ENCODE data around the gene FAM3A. TPM values are rescaled to one million over a fixed set of nuclear protein-coding genes. Genes with fewer than 3 reads are reported as not detected.

FAM3A gene
- total RNA-seq, 1 donor from 2014 or later: 46.3 TPM

DNA sequence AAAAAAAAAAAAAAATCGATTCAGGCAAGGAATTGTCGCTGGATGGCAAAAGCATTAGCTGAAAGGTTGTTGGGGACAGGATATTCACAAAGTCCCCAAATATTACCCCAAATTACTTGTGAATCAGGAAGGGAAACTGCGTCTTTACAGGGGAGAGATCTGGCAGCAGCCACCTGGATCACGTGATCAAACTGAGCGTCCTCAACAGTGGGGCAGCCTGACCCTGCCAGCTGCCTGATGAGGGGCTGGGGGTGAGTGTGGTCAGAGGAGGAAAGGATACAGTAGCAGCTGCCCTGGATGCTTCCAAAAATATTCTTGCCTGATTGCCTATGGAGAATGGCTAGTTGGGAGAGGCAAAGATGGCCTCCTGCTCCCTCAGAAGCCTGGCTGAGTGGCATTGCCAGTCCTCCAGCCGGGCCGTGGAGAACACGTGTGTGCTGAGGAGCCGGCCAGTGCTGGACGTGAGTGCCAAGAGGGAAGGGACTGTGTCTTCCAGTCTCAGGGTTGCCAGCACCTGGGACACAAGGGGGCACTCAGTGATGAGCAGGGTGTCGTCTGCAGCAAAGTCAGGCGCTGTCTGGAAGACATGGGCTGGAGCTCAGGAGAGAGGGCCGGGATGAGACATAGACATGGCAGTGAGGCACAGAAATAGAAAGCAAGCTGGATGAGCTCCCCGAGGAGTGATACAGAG, 34.0 kb downstream of the FAM3A start:
- DNase-seq (ENCODE audit: low spot score): no peak

DNA sequence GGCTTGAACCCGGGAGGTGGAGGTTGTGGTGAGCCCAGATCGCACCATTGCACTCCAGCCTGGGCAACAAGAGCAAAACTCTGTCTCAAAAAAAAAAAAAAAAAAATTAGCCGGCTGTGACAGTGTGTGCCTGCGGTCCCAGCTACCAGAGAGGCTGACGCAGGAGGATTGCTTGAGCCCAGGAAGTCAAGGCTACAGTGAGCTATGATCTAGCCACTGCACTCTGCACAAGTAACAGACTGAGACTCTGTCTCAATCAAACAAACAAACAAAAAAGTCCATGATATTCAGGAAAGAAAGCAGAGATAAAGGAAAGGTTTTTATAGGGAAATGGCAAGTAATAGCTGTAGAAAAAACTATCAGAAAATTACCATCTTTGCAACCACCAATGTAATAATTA, 34.8 kb downstream of the FAM3A start:
- no peak for DNase-seq (ENCODE audit: low spot score)

DNA sequence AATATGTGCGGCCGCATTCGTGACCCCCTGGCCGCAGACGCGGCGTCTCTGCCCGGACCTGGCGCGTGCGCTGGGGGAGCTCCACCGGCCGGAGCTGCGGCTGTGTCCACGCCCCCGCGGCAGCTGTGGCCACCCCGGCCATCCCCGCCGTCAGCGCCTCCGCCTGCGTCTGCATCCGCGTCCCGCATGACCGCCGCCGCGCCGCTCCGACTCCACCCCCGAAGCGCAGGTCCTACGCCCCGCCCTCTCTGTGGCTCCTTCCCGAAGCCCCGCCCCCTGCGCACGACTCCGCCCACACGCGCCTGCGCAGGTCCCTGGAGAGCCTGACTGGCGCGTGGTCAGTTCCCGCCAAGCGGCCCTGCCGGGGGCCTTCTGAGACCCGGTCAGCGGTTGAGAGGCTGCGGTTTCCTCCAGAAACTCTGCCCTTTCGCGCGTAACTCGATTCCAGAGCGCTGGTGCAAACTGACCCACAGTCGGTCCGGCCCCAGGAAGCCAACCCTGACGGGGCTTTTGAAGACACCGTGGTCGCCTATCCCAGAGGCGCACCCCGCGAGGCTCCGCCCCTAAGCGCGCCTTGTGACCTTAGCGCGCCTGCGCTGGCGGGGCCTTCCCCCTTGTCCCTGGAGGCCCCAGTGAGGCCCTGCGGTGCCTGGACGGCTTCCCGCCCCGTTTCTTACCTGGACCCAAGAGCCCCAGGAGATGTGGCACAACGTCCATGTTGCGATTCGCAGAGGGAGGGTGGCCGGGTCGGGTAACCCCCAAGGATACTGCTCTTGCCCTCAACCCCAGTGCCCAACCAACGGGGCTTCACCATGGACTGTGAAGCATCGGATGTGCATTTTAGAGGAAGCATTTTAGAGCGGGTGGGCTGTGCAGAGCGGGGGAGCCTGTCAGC, 37.1 kb downstream of the FAM3A start, which contains the start of gene LAGE3:
Gene LAGE3 (minus strand): TSS at position 554 of the 895 bp plus-strand sequence. CDS start 366 bp downstream, at position 188.
- peak; percentile 93 for DNase-seq (ENCODE audit: low spot score)

- no peak for DNase-seq (ENCODE audit: low spot score)
Measured at GRCh38 chrX:154477891-154478477, 38.0 kb downstream of the FAM3A start.

DNA sequence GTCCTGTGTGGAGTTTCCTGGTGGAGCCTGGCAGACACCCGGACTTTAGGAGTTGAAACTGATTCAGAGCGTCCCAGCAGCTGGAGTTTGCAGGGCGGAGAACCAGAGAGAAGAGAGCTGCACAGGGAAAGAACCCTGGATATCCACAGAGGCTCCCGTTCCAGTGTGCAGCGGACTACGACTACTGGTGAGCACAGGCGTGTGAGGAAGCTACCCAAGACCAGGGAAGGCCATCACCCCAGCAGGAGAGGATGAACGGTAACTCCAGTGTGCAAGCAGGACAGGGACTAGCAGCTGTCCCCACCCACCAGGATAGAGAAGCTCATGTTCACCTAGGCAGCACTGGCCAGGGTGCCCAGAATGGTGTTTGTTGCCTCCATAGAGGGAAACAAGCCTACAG, 39.2 kb downstream of the FAM3A start:
- DNase-seq (ENCODE audit: low spot score): no peak

DNA sequence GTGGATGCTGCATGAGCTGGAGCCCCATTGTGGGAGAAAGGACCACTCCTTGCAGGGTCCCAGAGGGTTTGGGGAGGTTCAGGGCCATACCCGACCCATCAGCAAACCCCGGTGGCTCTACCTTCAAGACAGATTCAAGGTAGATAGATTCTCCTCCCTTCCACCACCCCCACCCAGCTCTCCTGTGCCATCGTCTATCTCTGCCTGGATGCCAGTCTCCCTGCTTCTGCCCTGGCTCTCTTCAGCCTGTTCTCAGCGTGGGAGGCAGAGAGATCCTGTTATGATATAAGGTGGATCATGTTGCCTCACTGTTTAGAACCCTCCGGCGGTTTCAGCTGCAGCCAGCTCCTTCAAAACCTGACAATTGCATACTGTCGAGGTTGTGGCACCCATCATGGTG, 42.3 kb downstream of the FAM3A start:
- no peak for DNase-seq (ENCODE audit: low spot score)

GRCh38 chrX:154472685-154473632, 43.1 kb downstream of the FAM3A start:
- DNase-seq (ENCODE audit: low spot score): no peak

DNA sequence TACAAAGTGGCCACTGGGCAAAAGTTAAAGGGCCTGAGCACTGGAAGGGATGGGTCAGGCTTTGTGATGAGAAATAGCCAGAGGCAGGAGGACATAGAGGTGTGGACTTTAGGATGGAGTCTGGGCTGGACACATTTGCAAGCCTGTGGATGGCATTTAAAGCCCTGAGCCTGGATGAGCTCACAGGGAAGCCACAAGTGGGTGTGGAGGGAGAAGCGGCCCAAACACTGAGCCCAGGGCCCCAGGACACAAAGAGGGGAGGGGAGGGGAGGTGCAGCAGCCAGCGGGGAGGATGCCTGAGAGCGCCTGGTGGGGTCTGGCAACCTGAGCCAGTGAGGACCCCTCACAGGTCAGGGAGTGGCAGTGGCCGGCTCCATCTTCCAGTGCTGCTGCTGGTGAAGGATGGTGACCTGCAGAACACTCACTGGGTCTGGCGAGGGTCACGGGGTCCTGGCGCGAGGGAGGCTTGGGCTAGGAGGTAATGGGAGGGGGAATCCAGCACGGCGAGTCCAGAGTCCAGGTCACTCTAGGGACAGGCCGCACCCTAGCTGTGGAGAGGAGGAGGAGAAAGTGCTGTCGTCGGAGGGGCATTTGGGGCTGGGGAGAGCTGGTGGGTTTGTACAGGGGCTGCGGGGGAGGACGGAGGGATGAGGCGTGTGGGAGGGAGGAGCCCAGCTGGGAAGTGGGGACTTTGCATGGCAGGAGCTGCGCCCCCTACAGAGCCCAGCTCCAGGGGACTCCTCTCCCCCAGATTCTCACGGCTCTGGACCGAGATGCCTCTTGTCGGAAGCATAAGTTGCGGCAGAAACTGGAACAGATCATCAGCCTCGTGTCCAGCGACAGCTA, 44.0 kb downstream of the FAM3A start:
- DNase-seq (ENCODE audit: low spot score): no peak

GRCh38 chrX:154470914-154471568, 45.0 kb downstream of the FAM3A start:
- DNase-seq (ENCODE audit: low spot score): no peak

DNA sequence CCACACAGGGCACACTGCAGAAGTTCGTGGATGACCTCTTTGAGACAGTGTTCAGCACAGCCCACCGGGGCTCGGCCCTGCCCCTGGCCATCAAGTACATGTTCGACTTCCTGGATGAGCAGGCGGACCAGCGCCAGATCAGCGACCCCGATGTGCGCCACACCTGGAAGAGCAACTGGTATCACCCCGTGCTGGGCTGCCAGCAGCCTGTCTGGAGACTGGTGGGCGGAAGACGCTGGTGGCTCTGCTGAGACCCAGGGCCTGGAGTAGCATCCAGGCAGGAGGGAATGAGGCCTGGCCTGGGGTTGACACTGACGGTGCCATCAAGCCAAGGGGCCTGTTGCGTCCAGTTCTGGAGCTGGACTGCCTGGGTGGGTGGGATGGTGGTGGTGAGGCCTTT, 45.6 kb downstream of the FAM3A start:
- no peak for DNase-seq (ENCODE audit: low spot score)

- no peak for DNase-seq (ENCODE audit: low spot score)
Measured at GRCh38 chrX:154469880-154470279, 46.2 kb downstream of the FAM3A start.

- DNase-seq (ENCODE audit: low spot score): no peak
Measured at GRCh38 chrX:154469114-154469513, 46.9 kb downstream of the FAM3A start.

DNA sequence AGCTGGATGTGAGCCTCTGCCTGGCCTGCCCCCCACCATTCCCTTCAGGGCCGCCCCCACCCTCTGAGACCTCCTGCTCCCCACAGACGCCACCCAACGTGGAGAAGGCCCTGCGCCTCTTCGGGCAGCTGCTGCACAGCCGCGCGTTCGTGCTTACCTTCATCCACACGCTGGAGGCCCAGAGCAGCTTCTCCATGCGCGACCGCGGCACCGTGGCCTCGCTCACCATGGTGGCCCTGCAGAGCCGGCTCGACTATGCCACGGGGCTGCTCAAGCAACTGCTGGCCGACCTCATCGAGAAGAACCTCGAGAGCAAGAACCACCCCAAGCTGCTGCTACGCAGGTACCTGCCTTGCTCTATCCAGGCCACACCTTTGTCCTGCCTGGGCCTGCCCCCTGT, 47.8 kb downstream of the FAM3A start:
- DNase-seq (ENCODE audit: low spot score): no peak

DNA sequence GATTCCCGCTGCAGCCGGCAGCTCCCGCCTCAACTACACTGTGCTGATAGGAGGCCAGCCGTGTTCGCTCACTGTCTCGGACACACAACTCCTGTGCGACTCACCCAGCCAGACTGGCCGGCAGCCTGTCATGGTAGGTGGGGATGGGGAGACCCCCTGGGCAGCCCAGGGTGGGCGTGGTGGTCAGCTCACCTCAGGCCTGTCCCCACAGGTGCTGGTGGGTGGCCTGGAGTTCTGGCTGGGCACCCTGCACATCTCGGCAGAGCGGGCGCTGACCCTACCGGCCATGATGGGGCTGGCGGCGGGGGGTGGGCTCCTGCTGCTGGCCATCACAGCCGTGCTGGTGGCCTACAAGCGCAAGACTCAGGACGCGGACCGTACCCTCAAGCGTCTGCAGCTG, 48.5 kb downstream of the FAM3A start:
- no peak for DNase-seq (ENCODE audit: low spot score)

- DNase-seq (ENCODE audit: low spot score): no peak
Measured at GRCh38 chrX:154466907-154467306, 49.1 kb downstream of the FAM3A start.

- DNase-seq (ENCODE audit: low spot score): no peak
Measured at GRCh38 chrX:154466036-154466435, 50.0 kb downstream of the FAM3A start.

- no peak for DNase-seq (ENCODE audit: low spot score)
Measured at GRCh38 chrX:154465601-154466000, 50.4 kb downstream of the FAM3A start.

DNA sequence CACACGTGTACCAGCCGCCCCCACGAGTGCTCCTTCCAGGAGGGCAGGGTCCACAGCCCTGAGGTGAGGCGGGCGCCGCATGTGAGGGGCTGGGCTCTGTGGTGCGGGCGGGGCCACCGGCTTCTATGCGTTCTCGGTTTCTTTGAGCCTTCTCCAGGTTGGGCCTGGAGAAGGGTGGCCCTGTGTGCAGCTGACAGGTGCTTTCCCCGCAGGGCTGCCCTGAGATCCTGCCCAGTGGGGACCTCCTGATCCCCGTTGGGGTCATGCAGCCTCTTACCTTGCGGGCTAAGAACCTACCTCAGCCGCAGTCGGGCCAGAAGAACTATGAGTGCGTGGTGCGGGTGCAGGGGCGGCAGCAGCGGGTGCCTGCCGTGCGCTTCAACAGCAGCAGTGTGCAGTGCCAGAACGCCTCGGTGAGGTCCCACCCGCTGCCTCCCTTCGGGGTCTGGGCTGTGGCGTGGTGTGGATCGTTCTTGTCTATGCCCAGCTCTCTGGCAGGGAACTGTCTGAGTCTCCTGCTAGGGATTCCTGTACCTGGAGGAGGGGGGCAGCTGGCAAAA, 51.1 kb downstream of the FAM3A start:
- DNase-seq (ENCODE audit: low spot score): no peak

DNA sequence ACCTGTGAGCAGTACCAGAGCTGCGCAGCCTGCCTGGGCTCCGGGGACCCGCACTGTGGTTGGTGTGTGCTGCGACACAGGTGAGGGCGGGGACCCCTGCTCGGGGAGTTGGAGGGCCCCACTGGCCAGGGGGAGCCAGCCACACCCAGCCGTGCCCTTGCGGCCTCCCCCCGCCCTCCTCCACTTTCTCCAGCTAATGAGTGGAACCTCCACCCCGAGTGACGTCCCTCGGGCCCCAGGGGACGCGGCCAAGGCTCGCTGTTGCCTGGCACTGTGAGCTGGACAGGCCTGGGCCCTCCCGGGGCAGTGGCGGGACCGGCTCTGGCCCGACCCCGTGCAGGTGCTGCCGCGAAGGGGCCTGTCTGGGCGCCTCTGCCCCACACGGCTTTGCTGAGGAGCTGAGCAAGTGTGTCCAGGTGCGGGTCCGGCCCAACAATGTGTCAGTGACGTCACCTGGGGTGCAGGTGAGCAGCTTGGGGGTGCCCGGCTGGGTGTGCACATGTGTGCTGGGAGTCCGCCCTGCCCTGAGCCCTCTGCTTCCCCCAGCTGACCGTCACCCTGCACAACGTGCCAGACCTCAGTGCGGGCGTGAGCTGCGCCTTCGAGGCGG, 52.3 kb downstream of the FAM3A start:
- no peak for DNase-seq (ENCODE audit: low spot score)

All from ureter (tissue), 1 donor.